Smooth muscle cell (in vitro differentiated cells): ENCODE results near the gene ADAMTS12. TPM values are rescaled to one million over a fixed set of nuclear protein-coding genes. Genes with fewer than 3 reads are reported as not detected.

Source experiments
- DNase-seq: peaks from one replicate; lab custom pipeline; 2025; ENCODE audit not compliant: unreplicated experiment; lab: John Stamatoyannopoulos, UW
- H2AFZ ChIP-seq: fragments of 200-600 bp; sonication (generic); 2 replicates; pipeline ENCODE4 v1.6.0; 2016; ENCODE audit warnings: antibody characterized with exemption, low read depth, mild to moderate bottlenecking
- H3F3A ChIP-seq: fragments of 200-600 bp; sonication (generic); 2 replicates; pipeline ENCODE4 v1.6.0; 2017; ENCODE audit warnings: antibody characterized with exemption, low read depth
- H3K27ac ChIP-seq: fragments of 200-600 bp; sonication (generic); 2 replicates; pipeline ENCODE4 v1.5.1; 2016; ENCODE audit warnings: low read depth, mild to moderate bottlenecking
- H3K27me3 ChIP-seq: fragments of 200-600 bp; sonication (generic); 2 replicates; pipeline ENCODE4 v1.6.1; 2016; ENCODE audit warnings: low read depth, mild to moderate bottlenecking
- H3K36me3 ChIP-seq: fragments of 200-600 bp; sonication (generic); 2 replicates; pipeline ENCODE4 v1.5.1; 2016; ENCODE audit warnings: low read depth
- H3K4me1 ChIP-seq: fragments of 200-600 bp; sonication (generic); 2 replicates; pipeline ENCODE4 v1.5.1; 2016; ENCODE audit warnings: low read depth
- H3K4me2 ChIP-seq: fragments of 200-600 bp; sonication (generic); 2 replicates; pipeline ENCODE4 v1.6.0; 2016; ENCODE audit warnings: mild to moderate bottlenecking
- H3K4me3 ChIP-seq: fragments of 200-600 bp; sonication (generic); 2 replicates; pipeline ENCODE4 v1.5.1; 2016; ENCODE audit warnings: mild to moderate bottlenecking
- H3K79me2 ChIP-seq: fragments of 200-600 bp; sonication (generic); 2 replicates; pipeline ENCODE4 v1.6.0; 2016; ENCODE audit warnings: low read depth, mild to moderate bottlenecking
- H3K9ac ChIP-seq: fragments of 200-600 bp; sonication (generic); 2 replicates; pipeline ENCODE4 v1.6.0; 2016; ENCODE audit warnings: low read depth
- H3K9me3 ChIP-seq: fragments of 200-600 bp; sonication (generic); replicated peaks from 2 replicates; pipeline ENCODE4 v1.5.1; 2016; ENCODE audit warnings: low read depth
- H4K20me1 ChIP-seq: fragments of 200-600 bp; sonication (generic); 2 replicates; pipeline ENCODE4 v1.6.0; 2016; ENCODE audit warnings: low read depth
- CTCF ChIP-seq: fragments of 200-600 bp; sonication (generic); IDR thresholded peaks from 2 replicates; pipeline ENCODE4 v1.5.1; 2017; ENCODE audit warnings: borderline replicate concordance, mild to moderate bottlenecking, antibody characterized with exemption; ENCODE audit not compliant: insufficient read depth, poor library complexity, severe bottlenecking
- WGBS: methylation state at CpG from one replicate; pipeline ENCODE4 v1.1.7; 2016; ENCODE audit warnings: low lambda C conversion rate; 5-methylcytosine and 5-hydroxymethylcytosine counted together
- polyA plus RNA-seq: library from polyadenylated mRNA; unstranded; fragments of >200 nt; fragmentation: Nextera tagmentation; extraction: Ambion mirVana; gene quantifications from 2 replicates; pipeline ENCODE4 v1.2.1, GENCODE V29; 2016
- total RNA-seq: library from RNA; depleted of rRNA; stranded (reverse); fragments of >200 nt; gene quantifications from 2 replicates; pipeline ENCODE4 v1.2.3, GENCODE V29; 2014

ADAMTS12 gene
- total and polyA plus RNA-seq, 2 experiments from 2014 or later = 34.3 to 84.9 TPM

DNA sequence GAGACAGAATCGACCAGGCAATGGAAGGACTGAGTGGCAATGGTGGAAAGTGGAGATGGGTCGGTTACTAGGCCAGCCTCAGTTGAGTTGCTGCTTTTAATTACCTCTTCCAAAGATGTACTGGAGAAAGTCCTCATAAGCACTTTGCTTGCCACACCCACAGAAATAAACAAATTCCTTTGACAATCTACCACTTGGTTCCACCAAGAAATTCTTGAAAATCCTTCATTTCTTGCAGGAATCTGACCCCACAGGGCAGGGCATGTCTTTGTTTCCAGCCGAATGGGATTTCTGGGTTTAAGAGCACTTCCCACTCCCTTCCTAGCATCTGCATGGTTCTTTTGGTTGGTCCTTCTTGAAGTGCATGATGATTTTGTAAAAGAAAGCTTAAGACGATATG lies 54.5 kb downstream of the ADAMTS12 start:
- H3F3A ChIP-seq = no peaks in the 10 kb centered on the region
- no peak overlapping the region for H2AFZ ChIP-seq
- H3K4me2 ChIP-seq = no peak overlapping the region
- peaks cover 38% of the 10 kb centered on the region for H3K79me2 ChIP-seq
- H3K4me3 ChIP-seq = no peak overlapping the region
- no peaks in the 10 kb centered on the region for H3K27me3 ChIP-seq
- H3K36me3 ChIP-seq = no peaks in the 10 kb centered on the region
- no peaks in the 10 kb centered on the region for H3K9me3 ChIP-seq
- no peaks in the 10 kb centered on the region for H3K4me1 ChIP-seq
- no peak overlapping the region for H3K9ac ChIP-seq
- 92% methylated on average over 4 of the region's 4 CpGs for WGBS
- H3K27ac ChIP-seq = no peak overlapping the region
- no peak for DNase-seq
- no peak for TF ChIP-seq CTCF
- H4K20me1 ChIP-seq = peaks cover 34% of the 10 kb centered on the region

GRCh38 chr5:33834334-33834733 lies 57.5 kb downstream of the ADAMTS12 start:
- Histone ChIP-seq H3F3A (no peaks in the 10 kb centered on the region), H3K36me3 (no peaks in the 10 kb centered on the region), H3K27ac (peak overlapping the region; percentile 13), H3K79me2 (peaks cover 25% of the 10 kb centered on the region), H3K4me3 (no peak overlapping the region), H4K20me1 (peaks cover 17% of the 10 kb centered on the region), H2AFZ (no peak overlapping the region), H3K4me1 (no peaks in the 10 kb centered on the region), H3K4me2 (peak overlapping the region; percentile 11), H3K27me3 (no peaks in the 10 kb centered on the region), H3K9ac (no peak overlapping the region), H3K9me3 (no peaks in the 10 kb centered on the region)
- no peak for TF ChIP-seq CTCF
- no peak for DNase-seq
- 75% methylated on average over 2 of the region's 2 CpGs for WGBS

DNA sequence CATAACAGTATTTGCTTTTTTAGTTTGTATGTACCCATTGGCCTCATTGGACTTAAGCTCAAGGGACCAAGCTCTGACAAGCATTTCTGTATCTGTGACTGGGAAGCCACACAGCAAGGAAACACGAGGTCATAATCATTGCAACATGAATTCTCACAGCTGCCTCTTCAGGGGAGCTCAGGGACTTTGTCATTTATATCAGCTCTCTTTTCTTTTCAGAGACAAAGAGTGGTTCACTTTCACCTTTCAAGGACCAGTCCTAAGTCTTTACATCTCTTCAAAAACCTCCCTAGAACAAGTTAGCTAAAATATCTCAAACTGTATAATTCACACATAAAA lies 58.6 kb downstream of the ADAMTS12 start:
- H3K27me3 ChIP-seq = no peaks in the 10 kb centered on the region
- 50% methylated on average over 1 of the region's 1 CpG for WGBS
- H3K9me3 ChIP-seq = no peaks in the 10 kb centered on the region
- H3K79me2 ChIP-seq = peaks cover 19% of the 10 kb centered on the region
- no peak overlapping the region for H3K9ac ChIP-seq
- no peak overlapping the region for H3K4me2 ChIP-seq
- H3F3A ChIP-seq = no peaks in the 10 kb centered on the region
- H2AFZ ChIP-seq = no peak overlapping the region
- H3K4me3 ChIP-seq = no peak overlapping the region
- peaks cover 17% of the 10 kb centered on the region for H4K20me1 ChIP-seq
- no peak overlapping the region for H3K27ac ChIP-seq
- H3K4me1 ChIP-seq = peaks cover under 1% of the 10 kb centered on the region
- no peaks in the 10 kb centered on the region for H3K36me3 ChIP-seq
- DNase-seq = no peak
- TF ChIP-seq CTCF = no peak

- H3K4me2 ChIP-seq = no peak overlapping the region
- WGBS = 87% methylated on average over 7 of the region's 7 CpGs
- H3K9ac ChIP-seq = no peak overlapping the region
- no peak overlapping the region for H3K4me3 ChIP-seq
- peaks cover 17% of the 10 kb centered on the region for H4K20me1 ChIP-seq
- H3K27me3 ChIP-seq = no peaks in the 10 kb centered on the region
- H3K36me3 ChIP-seq = no peaks in the 10 kb centered on the region
- peaks cover 6% of the 10 kb centered on the region for H3K4me1 ChIP-seq
- peaks cover 20% of the 10 kb centered on the region for H3K79me2 ChIP-seq
- no peak for DNase-seq
- no peaks in the 10 kb centered on the region for H3K9me3 ChIP-seq
- TF ChIP-seq CTCF = no peak
- no peak overlapping the region for H2AFZ ChIP-seq
- no peak overlapping the region for H3K27ac ChIP-seq
- no peaks in the 10 kb centered on the region for H3F3A ChIP-seq
Measured at GRCh38 chr5:33832404-33833236, 59.2 kb downstream of the ADAMTS12 start.
